GM13976 (cell line): ENCODE data around the gene DIPK1B.
"Not testable (repeated sequence)": the region's sequence is repeated elsewhere in the genome, so short reads cannot be mapped to it uniquely, and the experiment has no call there.

ENCODE experiments used
- DNase-seq: peaks from one replicate; pipeline ENCODE4 v3.0.0; 2012; ENCODE audit warnings: low spot score
- CTCF ChIP-seq: IDR thresholded peaks from 2 replicates; pipeline ENCODE4 v1.5.1; 2012; ENCODE audit warnings: borderline replicate concordance, mild to moderate bottlenecking; ENCODE audit not compliant: insufficient read depth; ENCODE audit errors: extremely low read depth, missing control alignments, control extremely low read depth
- in situ Hi-C: fragments of 300-500 bp; cut with MboI; formaldehyde crosslinking; loops from one replicate; pipeline ENCODE4 v1.12.0; 2022; ENCODE audit warnings: low sequenced_read_pairs, mixed read lengths, inconsistent platforms; ENCODE audit not compliant: unreplicated experiment

Gene DIPK1B

GRCh38 chr9:136762915-136763648, 50.7 kb downstream of the DIPK1B start:
- DNase-seq, result peak; percentile 78
- TF ChIP-seq CTCF, result no peak

GRCh38 chr9:136763649-136764035, 51.3 kb downstream of the DIPK1B start:
- in situ Hi-C loops, result no loop called here
- no peak for DNase-seq
- TF ChIP-seq CTCF, result no peak

More at GRCh38 chr9:136762915-136763648, 50.7 kb downstream of the DIPK1B start:
- in situ Hi-C loops, result no loop called here

DNA sequence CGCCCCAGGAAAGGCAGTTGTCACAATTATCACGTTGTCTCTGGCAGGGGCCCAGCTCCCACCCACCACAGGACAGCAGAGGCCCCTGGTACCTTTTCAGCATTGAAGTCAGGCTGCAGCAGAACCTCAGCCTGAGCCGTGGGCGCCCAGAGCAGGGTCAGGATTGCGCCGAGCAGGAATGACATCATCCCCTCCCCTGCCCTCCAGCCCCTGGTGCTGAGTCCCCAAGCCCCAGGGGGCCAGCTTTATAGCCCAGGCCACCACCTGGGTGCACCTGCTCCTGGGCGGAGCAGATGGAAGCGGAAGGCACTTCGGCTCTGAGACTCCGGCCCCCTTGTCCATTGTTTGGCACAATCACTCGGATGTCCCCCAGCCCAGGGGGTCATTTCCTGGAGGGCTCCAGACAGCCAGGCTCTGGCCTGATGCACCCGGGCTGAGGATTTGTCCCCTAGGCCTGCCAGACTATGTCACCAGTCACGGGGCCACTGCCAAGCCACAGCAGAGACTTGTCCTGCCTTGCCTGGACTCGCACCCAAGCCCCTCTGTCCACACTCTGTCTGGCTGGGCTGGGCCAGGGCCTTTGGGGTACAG, 52.0 kb downstream of the DIPK1B start, which contains the start of gene LCN15:
TSS of gene LCN15 (minus strand) at position 218 of the 591 bp plus-strand sequence. CDS start at position 188, 30 bp downstream.
- in situ Hi-C loops, result no loop called here
- TF ChIP-seq CTCF, result no peak
- no peak for DNase-seq

DNA sequence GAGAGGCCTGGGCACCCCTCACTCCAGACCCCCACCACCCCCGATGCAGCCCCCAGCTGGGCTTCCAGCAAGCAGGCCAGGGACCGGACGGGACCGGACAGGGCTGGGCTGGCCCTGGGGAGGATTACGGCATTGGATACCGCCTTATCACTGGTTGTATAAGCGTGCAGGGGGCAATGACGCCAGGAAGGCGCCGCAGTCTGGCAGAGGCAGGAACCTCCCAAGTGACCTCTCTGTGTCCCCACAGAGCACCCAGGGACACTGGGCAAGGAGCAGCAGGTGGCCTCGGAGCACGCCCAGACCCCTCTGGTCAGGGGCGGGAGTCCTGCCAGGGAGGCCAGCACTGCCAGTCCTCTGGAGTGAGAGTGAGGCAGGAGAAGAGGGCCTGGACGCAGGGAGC, 52.7 kb downstream of the DIPK1B start:
- in situ Hi-C loops, result no loop called here
- no peak for TF ChIP-seq CTCF
- DNase-seq, result no peak

- peak; percentile 62 for DNase-seq
- in situ Hi-C loops, result not testable (repeated sequence)
Measured at GRCh38 chr9:136765745-136766409, 53.5 kb downstream of the DIPK1B start.

DNA sequence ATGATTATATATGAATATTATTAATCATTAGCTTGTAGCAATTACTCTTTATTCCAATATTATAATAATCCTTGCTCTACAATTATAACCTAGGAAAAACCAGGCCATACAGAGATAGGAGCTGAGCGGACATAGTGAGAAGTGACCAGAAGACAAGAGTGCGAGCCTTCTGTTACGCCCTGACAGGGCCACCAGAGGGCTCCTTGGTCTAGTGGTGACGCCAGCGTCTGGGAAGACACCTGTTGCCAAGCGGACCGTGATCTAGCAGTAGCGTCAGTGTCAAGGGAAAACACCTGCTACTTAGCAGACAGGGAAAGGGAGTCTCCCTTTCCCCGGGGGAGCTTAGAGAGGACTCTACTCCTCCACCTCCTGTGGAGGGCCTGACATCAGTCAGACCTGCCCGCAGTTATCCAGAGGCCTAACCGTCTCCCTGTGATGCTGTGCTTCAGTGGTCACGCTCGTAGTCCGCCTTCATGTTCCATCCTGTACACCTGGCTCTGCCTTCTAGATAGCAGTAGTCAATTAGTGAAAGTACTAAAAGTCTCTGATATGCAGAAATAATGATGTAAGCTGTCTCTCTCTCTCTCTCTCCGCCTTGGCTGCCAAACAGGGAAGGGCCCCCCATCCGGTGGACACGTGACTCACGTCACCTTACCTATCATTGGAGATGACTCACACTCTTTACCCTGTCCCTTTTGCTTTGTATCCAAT, 54.2 kb downstream of the DIPK1B start:
- TF ChIP-seq CTCF, result peak; percentile 37
- in situ Hi-C loops, DNase-seq: not testable (repeated sequence)
